ENCODE measurements around the gene SRSF4.
A peak's percentile ranks its signal among the peaks of the same experiment; 100 is the strongest.
"Not testable (repeated sequence)": the region's sequence is repeated elsewhere in the genome, so short reads cannot be mapped to it uniquely, and the experiment has no call there.

The SRSF4 gene

GRCh38 chr1:29181413-29182225, at the start of gene SRSF4:
TSS of gene SRSF4 (minus strand) at chr1:29181900. CDS start at chr1:29181752, 148 bp downstream.
- DNase-seq (ENCODE audit: low read depth): peak; percentile 96

DNA sequence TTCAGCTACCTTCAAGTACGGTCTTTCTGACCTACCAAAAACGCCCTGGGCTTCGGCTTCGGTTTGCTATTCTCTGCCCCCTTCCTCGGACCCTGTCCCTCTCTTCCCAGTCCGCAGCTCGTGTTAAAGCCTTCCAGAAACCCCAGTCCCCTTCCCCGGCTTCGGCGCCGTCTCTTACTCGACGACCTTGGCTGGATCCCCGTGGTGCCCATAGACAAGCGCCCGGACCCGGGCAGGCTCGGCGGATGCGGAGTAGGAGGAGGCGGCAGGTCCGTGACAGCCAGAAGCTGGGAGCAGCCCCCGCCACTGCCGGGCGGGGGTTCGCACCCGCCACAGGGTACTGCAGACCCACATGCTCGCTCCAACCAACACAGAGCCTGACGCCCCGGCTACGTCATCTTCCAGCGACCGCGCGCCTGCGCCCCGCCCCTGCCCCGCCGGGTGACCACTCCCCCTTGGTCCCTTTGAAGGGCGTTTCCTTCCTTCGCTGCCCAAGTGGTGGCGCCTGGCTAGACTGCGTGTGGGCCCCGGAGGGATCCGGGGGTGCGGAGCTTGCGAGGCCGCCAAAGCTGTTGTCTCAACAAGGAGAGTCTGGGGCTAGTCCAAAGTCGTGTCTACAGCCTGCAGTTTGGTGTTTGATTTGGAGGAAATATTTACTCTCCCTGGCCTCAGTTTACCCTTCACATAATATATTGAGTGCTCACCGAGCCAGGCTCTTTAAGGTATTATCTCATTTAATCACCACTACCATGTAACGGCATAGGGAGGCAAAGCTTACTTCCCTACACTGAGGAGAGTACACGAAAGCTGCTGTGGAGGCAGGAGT, 49.1 kb upstream of the SRSF4 start, which contains the start of gene MECR:
TSS of gene MECR (minus strand) at position 382 of the 826 bp plus-strand sequence. CDS start at position 354, 28 bp downstream.
- DNase-seq (ENCODE audit: low read depth): peak; percentile 78

GRCh38 chr1:29230204-29230552, 48.5 kb upstream of the SRSF4 start:
- no peak for DNase-seq (ENCODE audit: low read depth)

DNA sequence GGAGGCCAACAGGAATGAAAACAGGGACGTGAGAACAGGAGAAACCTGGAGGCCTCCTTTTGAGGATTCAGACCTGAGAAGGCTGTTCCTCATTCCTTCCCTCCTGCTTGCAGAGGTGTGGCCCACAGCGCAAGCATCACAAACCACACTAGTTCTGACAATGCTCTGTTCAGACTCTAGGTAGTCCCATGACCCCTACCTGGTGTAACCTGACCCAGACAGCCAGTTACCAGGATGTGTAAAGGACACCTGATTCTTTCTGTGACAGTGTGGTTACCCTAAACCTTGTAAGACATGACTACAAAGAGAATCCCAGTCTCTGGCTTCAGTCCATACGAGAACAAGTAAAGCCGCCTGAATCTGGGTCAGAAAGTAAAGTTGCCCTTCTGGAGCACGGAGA, 45.8 kb upstream of the SRSF4 start:
- DNase-seq (ENCODE audit: low read depth): no peak

DNA sequence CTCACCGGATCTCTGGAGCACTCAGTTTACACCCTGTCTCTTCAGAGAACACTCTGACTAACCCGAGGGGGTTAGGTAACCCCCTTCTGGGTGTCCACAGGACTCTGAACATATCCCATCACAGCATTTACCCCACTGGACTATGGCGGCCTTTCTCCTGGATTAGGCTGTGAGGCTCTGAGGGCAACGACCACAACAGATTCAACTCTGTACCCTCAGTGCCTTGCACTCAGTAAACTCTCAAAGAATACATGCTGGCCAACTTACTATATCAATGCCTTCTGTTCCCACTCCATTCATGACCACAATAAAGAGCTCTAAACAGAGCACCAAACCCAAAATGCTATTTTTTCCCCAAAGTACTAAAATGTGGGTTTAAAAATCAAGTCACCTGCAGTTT, 43.7 kb upstream of the SRSF4 start:
- no peak for DNase-seq (ENCODE audit: low read depth)

GRCh38 chr1:29224356-29224837, 42.7 kb upstream of the SRSF4 start:
- no peak for DNase-seq (ENCODE audit: low read depth)

DNA sequence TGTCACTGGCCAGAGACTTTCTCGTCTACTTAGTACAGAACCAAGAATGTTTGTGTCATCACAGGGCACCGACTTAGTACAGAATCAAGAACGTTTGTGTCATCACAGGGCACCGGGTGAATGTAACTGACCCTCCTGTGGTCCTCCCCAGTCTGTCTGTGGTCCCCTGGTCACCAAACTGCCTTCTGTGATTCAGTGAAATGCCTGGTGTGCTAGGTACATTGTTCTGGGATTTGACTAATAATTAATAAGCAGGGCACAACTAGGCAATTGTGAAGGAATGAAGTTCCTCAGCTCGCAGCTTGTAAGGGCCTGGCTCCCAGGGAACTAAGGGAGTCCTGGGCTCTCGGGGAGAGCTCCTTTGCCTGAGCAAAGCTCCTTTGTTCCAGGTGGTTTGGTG, 41.8 kb upstream of the SRSF4 start:
- no peak for DNase-seq (ENCODE audit: low read depth)

DNA sequence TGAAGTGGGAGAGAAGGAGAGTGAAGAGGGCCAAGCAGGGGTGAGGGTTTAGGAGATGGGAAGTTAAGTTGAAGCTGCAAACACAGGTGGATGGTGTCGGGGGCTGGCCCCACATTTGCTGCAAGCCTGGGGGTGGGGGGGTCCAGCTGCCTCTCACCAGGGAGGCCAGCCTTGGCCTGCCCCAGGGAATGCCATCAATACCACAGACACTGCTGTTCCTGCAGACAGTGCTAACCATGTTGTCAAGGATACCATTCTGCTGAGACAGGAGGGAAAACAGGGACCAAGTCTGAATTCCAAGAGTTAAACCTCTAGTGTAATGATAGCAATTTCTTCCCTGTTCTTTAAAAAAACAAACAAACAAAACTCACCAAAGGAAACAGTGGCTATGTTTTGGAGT, 41.0 kb upstream of the SRSF4 start:
- DNase-seq (ENCODE audit: low read depth): no peak

GRCh38 chr1:29222260-29222659, 40.6 kb upstream of the SRSF4 start:
- not testable (repeated sequence) for DNase-seq (ENCODE audit: low read depth)

DNA sequence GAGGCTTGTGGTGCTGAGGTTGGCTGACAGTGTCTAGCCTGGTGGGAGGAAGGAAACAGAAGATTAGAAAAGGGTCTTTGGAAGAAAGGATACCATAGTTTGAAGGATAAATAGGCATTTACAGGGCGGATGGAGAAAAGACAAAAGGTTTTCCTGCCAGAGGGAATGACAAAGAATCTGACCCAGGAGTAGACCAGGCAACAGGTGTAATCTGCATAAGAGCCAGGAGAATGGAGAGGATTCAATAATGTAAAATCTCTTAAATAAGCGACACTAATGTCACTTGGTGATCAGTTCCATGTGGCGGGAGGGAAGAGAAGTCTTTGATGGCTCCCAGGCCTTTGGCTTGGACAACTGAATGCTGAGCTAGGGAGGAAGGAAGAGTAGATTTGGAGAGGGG, 39.6 kb upstream of the SRSF4 start:
- DNase-seq (ENCODE audit: low read depth): no peak

GRCh38 chr1:29218223-29218622, 36.5 kb upstream of the SRSF4 start:
- peak; percentile 48 for DNase-seq (ENCODE audit: low read depth)

- DNase-seq (ENCODE audit: low read depth): no peak
Observed at GRCh38 chr1:29217633-29218032, 35.9 kb upstream of the SRSF4 start.

GRCh38 chr1:29213055-29213454, 31.4 kb upstream of the SRSF4 start:
- DNase-seq (ENCODE audit: low read depth): no peak

- DNase-seq (ENCODE audit: low read depth): peak; percentile 19
Observed at GRCh38 chr1:29211086-29212030, 29.7 kb upstream of the SRSF4 start.

DNA sequence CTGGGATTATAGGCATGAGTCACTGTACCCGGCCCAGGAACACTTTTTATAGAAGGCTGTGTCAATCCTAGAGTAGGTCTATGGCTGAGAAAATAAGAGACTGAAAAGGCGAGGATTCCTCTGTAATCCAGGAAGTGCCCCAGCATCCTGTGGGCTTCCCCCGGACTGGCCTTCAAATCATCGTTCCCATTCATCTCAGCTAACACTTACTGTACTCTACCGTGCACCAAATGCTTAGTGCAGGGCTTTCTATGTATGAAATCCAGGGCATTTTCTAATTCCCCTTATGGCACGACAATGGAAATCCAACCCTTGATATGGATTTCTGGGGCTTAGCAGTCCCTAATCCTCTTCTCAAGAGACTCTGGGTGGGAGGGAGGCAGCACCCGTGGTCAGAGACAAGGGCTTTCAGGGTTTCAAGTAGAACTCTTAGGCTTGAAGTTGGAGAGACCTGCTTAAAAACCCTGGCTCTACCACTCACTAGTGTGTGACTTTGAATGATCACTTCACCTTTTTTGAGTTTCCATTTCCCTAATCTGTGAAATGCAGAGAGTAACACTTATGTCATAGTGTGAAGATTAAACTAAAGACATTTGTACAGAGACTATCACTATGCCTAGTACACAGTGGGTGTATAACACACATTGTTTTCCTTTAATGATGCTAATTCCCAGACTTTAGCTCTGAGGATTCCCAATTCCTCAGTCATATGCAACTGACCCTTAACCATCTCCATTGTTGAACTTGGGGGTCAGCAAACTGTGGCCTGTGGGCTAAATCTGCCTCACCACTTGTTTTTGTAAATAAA, 28.8 kb upstream of the SRSF4 start:
- no peak for DNase-seq (ENCODE audit: low read depth)

DNA sequence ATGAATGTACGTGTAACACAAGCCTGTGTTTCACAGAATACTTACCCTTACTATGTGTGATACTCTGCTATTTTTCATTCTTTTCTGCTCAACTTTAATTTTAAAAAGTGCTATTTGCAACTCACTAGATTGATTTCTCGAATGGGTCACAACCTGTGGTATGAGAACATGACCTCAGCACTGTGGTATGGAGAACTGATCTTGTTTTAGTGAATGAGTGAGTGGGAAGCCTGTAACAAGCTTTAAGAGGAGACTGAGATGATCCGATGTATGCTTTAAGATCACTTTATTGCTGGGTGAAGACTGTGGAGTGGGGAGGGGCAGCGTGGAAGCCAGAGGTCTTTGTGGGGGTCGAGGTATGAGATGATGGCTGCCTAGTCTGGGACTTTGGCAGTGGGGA, 27.5 kb upstream of the SRSF4 start:
- DNase-seq (ENCODE audit: low read depth): no peak

DNA sequence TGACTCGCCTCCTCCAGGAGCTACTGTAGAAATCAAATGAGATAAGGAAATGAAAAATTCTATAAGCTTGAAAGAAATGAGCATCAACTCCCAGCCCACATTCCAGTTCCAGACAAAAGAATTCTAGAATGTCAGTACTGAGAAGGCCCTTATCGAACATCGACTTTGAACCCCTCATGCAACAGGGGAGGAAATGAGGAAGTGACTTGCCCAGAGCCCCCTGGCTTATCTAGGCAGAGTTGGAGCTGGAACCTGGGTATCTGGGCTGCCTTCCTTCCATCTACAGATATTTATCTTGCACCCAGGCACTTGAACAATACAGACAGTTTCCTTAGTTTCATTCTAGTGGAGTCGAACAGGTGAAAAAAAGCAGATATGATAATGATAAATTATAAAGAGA, 26.7 kb upstream of the SRSF4 start:
- DNase-seq (ENCODE audit: low read depth): no peak

GRCh38 chr1:29202584-29203340, 21.1 kb upstream of the SRSF4 start:
- DNase-seq (ENCODE audit: low read depth): peak; percentile 95

DNA sequence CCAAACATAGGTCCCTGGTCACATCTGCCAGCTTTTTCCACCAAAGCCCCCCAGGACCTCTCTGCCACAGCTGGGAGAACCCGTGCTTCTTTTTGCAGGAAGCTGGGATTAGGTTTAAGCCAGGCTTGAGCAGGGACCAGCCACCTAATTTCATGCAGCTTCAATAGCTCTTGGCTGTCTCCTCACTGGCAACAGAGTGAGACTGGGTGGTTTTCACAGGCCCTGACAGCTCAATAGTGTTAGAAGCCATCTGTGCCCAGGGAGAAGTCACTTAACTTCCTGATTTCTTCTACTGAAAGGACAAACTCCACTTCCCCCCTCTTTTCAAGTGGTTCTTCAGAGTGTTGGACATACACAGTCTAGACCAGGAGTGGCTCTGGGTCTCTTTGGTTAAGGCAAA, 20.4 kb upstream of the SRSF4 start:
- no peak for DNase-seq (ENCODE audit: low read depth)

DNA sequence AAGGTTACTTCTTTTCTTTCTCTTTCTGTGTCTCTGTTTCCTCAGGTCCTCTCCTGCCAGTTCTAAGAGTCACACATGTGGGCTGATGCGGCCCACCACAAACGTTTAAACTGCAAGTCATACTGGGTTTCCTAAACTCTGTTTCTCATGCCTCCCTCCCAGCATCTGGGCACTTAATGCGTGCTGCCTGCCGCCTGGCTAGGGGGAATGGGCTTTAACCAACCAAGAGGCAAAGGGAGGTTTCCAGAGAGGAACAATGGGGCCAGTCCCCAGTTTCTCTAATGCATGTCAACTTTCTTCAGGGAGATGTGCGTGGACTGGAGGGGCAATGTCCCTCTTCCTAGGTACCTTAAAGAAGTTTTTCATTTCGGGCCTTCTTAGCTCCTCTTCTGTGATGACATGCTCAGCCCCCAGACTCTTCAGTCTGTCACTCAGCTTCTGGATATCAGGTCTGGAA, 19.9 kb upstream of the SRSF4 start:
- DNase-seq (ENCODE audit: low read depth): no peak

All from GM04504 (cell line).